ENCODE results near the gene RAB3A. TPM values are rescaled to one million over a fixed set of nuclear protein-coding genes. Genes with fewer than 3 reads are reported as not detected.

The RAB3A gene
- total RNA-seq, 2 experiments from 2014 or later = 4.9 to 8.6 TPM

DNA sequence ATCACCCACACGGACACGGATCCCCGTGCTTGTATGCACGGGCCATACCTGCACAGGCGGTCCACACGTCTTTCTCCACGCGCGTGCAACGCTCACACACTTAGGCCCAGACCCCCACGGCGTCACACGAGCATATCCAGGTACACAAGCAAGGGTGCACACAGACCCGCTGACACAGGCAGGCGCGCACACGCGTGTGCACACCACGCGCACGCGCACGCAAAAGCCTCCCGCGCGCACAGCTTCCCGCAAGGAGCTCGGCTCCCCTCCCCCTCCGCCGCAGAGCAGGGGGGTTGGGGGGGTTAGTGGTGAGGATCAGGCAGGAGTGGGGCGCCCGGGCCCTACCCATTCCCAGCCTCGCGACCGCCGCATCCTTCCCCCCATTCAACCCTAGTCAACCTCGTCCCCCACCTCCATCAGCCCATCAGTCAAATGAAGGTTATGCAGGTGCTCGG is 407 bp downstream of the RAB3A start:
- CTCF ChIA-PET (ENCODE audit: unreplicated experiment) = interaction anchor here (0.9 to 1.0 kb wide), 2 partner anchors 41 to 125 kb away, joined by 4 to 6 read pairs; no protein-coding TSS in a partner anchor
- H3K27ac ChIP-seq (ENCODE audit: low read depth, low read length, poor library complexity, severe bottlenecking) = peak overlapping the region; percentile 47
- no TSS peak for BruUV-seq (replicated peaks)
- no peaks in the 10 kb centered on the region for H3K9me2 ChIP-seq (ENCODE audit: insufficient read depth, low read length)
- peak overlapping the region; percentile 30; the same call in 1 of the 2 replicates for H2AFZ ChIP-seq (ENCODE audit: low read length)
- TF ChIP-seq, protein P1, sequence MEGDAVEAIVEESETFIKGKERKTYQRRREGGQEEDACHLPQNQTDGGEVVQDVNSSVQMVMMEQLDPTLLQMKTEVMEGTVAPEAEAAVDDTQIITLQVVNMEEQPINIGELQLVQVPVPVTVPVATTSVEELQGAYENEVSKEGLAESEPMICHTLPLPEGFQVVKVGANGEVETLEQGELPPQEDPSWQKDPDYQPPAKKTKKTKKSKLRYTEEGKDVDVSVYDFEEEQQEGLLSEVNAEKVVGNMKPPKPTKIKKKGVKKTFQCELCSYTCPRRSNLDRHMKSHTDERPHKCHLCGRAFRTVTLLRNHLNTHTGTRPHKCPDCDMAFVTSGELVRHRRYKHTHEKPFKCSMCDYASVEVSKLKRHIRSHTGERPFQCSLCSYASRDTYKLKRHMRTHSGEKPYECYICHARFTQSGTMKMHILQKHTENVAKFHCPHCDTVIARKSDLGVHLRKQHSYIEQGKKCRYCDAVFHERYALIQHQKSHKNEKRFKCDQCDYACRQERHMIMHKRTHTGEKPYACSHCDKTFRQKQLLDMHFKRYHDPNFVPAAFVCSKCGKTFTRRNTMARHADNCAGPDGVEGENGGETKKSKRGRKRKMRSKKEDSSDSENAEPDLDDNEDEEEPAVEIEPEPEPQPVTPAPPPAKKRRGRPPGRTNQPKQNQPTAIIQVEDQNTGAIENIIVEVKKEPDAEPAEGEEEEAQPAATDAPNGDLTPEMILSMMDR (conservative IDR thresholded peaks at IDR 0.05; ENCODE audit: low read length) = no peak
- no peak for TF ChIP-seq EZH2phosphoT487 (IDR thresholded peaks at IDR 0.05; ENCODE audit: borderline replicate concordance, low read depth, low read length)
- POLR2A ChIA-PET = interaction anchor here (0.6 to 2.7 kb wide), 4 partner anchors 10 to 958 kb away, joined by 3 to 8 read pairs (median 4); partner anchors contain the start of gene MPV17L2
- H3K4me3 ChIP-seq (ENCODE audit: low read depth, low read length, poor library complexity, severe bottlenecking) = peak overlapping the region; percentile 80
- H3K4me2 ChIP-seq (ENCODE audit: low read length) = peak overlapping the region; percentile 78
- peak; percentile 60 for DNase-seq (ENCODE audit: low spot score)
- peaks cover 40% of the 10 kb centered on the region for H3K36me3 ChIP-seq (ENCODE audit: insufficient read depth, low read length)
- peaks cover 32% of the 10 kb centered on the region for H3K79me2 ChIP-seq (ENCODE audit: insufficient read depth, low read depth, low read length)
- H3K4me1 ChIP-seq (ENCODE audit: insufficient read depth, low read length, poor library complexity, severe bottlenecking) = peaks cover 29% of the 10 kb centered on the region
- H4K20me1 ChIP-seq (ENCODE audit: insufficient read depth, low read length) = no peaks in the 10 kb centered on the region; the same call in 1 of the 2 replicates
- H3K9me3 ChIP-seq (ENCODE audit: low read length) = no peaks in the 10 kb centered on the region
- intact Hi-C loops (cut with micrococcal nuclease; ENCODE audit: unreplicated experiment) = no loop called here

DNA sequence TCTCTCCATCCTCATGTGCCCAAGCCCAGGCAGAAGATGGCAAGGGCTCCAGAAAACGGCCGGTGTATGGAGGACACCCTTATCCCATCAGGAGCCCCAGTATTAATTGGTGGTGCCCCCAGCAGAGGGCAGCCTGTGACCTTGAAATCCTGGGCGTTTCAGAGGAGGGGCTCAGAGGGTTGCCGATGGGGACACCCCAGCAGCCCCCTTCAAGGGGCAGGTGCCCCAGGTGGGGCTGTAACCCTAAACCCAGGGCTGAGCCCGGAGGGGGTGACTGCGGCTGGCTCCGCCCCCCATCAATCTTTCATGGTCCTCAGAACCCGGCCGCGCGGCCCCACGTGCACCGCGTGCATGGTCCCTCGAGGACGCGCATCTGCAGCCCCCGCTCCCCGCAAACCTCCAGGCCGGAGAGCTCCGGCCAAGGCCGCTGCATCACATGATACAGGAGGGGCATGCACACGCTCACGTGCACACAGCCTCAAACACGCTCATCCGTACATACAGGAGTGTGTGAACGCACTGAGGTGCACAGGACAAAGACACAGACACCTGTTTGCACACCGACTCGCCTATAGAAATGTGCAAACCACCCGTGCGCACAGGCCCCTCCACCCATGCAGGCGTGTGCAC is 949 bp downstream of the RAB3A start:
- Histone ChIP-seq H3K27ac (ENCODE audit: low read depth, low read length, poor library complexity, severe bottlenecking) (peak overlapping the region; percentile 47), H4K20me1 (ENCODE audit: insufficient read depth, low read length) (no peaks in the 10 kb centered on the region; the same call in 1 of the 2 replicates), H3K4me2 (ENCODE audit: low read length) (peak overlapping the region; percentile 78), H3K9me3 (ENCODE audit: low read length) (no peaks in the 10 kb centered on the region), H2AFZ (ENCODE audit: low read length) (peak overlapping the region; percentile 30; the same call in 1 of the 2 replicates), H3K4me1 (ENCODE audit: insufficient read depth, low read length, poor library complexity, severe bottlenecking) (peaks cover 26% of the 10 kb centered on the region), H3K36me3 (ENCODE audit: insufficient read depth, low read length) (peaks cover 45% of the 10 kb centered on the region), H3K79me2 (ENCODE audit: insufficient read depth, low read depth, low read length) (peaks cover 32% of the 10 kb centered on the region), H3K4me3 (ENCODE audit: low read depth, low read length, poor library complexity, severe bottlenecking) (peak overlapping the region; percentile 80), H3K9me2 (ENCODE audit: insufficient read depth, low read length) (no peaks in the 10 kb centered on the region)
- CTCF ChIA-PET (ENCODE audit: unreplicated experiment) = interaction anchor here (1.0 kb wide), 1 partner anchor 126 kb away, joined by 6 read pairs; no protein-coding TSS in a partner anchor
- intact Hi-C loops (cut with micrococcal nuclease; ENCODE audit: unreplicated experiment) = no loop called here
- no peak for TF ChIP-seq EZH2phosphoT487 (IDR thresholded peaks at IDR 0.05; ENCODE audit: borderline replicate concordance, low read depth, low read length)
- TF ChIP-seq, protein P1 (conservative IDR thresholded peaks at IDR 0.05; ENCODE audit: low read length) = peak; percentile 73
- BruUV-seq (replicated peaks) = no TSS peak
- DNase-seq (ENCODE audit: low spot score) = peak; percentile 70
- POLR2A ChIA-PET = interaction anchor here (0.6 kb wide), 1 partner anchor 959 kb away, joined by 3 read pairs; no protein-coding TSS in a partner anchor

DNA sequence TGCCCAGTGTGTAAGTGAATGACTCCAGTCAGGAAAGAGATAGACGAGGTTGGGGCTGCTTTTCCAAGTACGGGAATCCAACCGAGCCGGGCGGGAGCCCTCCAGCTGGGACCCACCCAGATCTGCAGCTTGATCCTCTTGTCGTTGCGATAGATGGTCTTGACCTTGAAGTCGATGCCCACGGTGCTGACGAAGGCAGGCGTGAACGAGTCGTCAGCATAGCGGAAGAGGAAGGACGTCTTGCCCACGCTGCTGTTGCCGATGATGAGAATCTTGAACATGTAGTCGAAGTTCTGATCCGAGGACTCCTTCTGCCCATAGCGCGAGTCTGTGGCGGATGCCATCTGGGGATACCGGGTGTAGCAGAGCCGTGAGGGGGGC is 1.5 kb downstream of the RAB3A start:
- H3K36me3 ChIP-seq (ENCODE audit: insufficient read depth, low read length) = peaks cover 50% of the 10 kb centered on the region
- no peak for DNase-seq (ENCODE audit: low spot score)
- no peaks in the 10 kb centered on the region for H3K9me2 ChIP-seq (ENCODE audit: insufficient read depth, low read length)
- H3K27ac ChIP-seq (ENCODE audit: low read depth, low read length, poor library complexity, severe bottlenecking) = no peak overlapping the region
- intact Hi-C loops (cut with micrococcal nuclease; ENCODE audit: unreplicated experiment) = no loop called here
- H3K79me2 ChIP-seq (ENCODE audit: insufficient read depth, low read depth, low read length) = peaks cover 32% of the 10 kb centered on the region
- no peak overlapping the region for H2AFZ ChIP-seq (ENCODE audit: low read length)
- H3K4me3 ChIP-seq (ENCODE audit: low read depth, low read length, poor library complexity, severe bottlenecking) = peak overlapping the region; percentile 80
- H3K9me3 ChIP-seq (ENCODE audit: low read length) = no peaks in the 10 kb centered on the region
- H4K20me1 ChIP-seq (ENCODE audit: insufficient read depth, low read length) = no peaks in the 10 kb centered on the region; the same call in 1 of the 2 replicates
- H3K4me1 ChIP-seq (ENCODE audit: insufficient read depth, low read length, poor library complexity, severe bottlenecking) = peaks cover 26% of the 10 kb centered on the region
- H3K4me2 ChIP-seq (ENCODE audit: low read length) = peak overlapping the region; percentile 78
- no TSS peak for BruUV-seq (replicated peaks)
- ChIA-PET CTCF (ENCODE audit: unreplicated experiment) (no interaction called here), POLR2A (no interaction called here)
- TF ChIP-seq, protein P1 (conservative IDR thresholded peaks at IDR 0.05; ENCODE audit: low read length) = no peak
- TF ChIP-seq EZH2phosphoT487 (IDR thresholded peaks at IDR 0.05; ENCODE audit: borderline replicate concordance, low read depth, low read length) = no peak
